HCT116 (cell line): ENCODE data around the gene NAA40. TPM values are rescaled to one million over a fixed set of nuclear protein-coding genes. Genes with fewer than 3 reads are reported as not detected.

ENCODE experiments used
- ATAC-seq: fragments of 200-7000 bp; cut with Tn5 transposase; 2 replicates; pipeline ENCODE4 v1.9.1; 2020; ENCODE audit warnings: mild to moderate bottlenecking, moderate library complexity
- BruUV-seq: library from RNA; stranded (reverse); fragments of 400-500 nt; replicated peaks from 2 replicates; lab custom pipeline; 2021; lab: Mats Ljungman, UMichigan
- CTCF ChIA-PET: fragments of 300-600 bp; sonication (Branson Sonifier 250); formaldehyde crosslinking; loops from one replicate; lab custom pipeline; 2021; ENCODE audit warnings: antibody characterized with exemption; lab: Charles Lee
- POLR2A ChIA-PET: fragments of 300-600, 350-600 bp; sonication (Branson Sonifier 250); formaldehyde crosslinking; loops from one replicate; lab custom pipeline; 2021; ENCODE audit warnings: antibody characterized with exemption; lab: Charles Lee
- RAD21 ChIA-PET, 2 experiments: fragments of 300-600 bp; sonication (Branson Sonifier 250); formaldehyde crosslinking; loops; one replicate each; lab custom pipeline; 2023; ENCODE audit warnings: low total read pairs in 2 of 2; ENCODE audit not compliant: uncharacterized antibody in 2 of 2, unreplicated experiment in 2 of 2, low non-redundant PET in 1 of 2; lab: Charles Lee
- DNase-seq: peaks from one replicate; pipeline ENCODE4 v3.0.0-alpha.2; 2010; ENCODE audit warnings: low read depth, low spot score
- H2AFZ ChIP-seq: fragments of 200-600 bp; shearing (Covaris generic), sonication (generic); 2 replicates; pipeline ENCODE4 v1.6.1; 2017; ENCODE audit warnings: low read depth, mixed run types, mixed read lengths, antibody characterized with exemption, low read length; ENCODE audit not compliant: poor library complexity, severe bottlenecking
- H3K27ac ChIP-seq: 2 replicates; pipeline ENCODE4 v1.5.1; 2012; ENCODE audit warnings: low read depth, low read length
- H3K27me3 ChIP-seq: fragments of 200-600 bp; sonication (generic); 2 replicates; pipeline ENCODE4 v1.6.1; 2016; ENCODE audit warnings: mixed run types, low read length, mixed read lengths; ENCODE audit not compliant: insufficient read depth
- H3K36me3 ChIP-seq, 2 experiments: fragments of 200-500 bp in 1 of 2; fragments of 200-600 bp in 1 of 2; sonication (Bioruptor generic) in 1 of 2; sonication (generic) in 1 of 2; 2 replicates each; pipeline versions ENCODE4 v1.5.1 to v1.6.1; 2014 to 2016; ENCODE audit warnings: low read length in 2 of 2, inconsistent platforms in 1 of 2, mixed read lengths in 1 of 2, mixed run types in 1 of 2; ENCODE audit not compliant: insufficient read depth in 2 of 2, control insufficient read depth in 1 of 2
- H3K4me1 ChIP-seq, 2 experiments: fragments of 200-600 bp in 1 of 2; sonication (generic) in 1 of 2; 2 replicates each; pipeline versions ENCODE4 v1.5.1 to v1.6.1; 2012 to 2017; ENCODE audit warnings: low read length in 2 of 2, inconsistent platforms in 1 of 2, mild to moderate bottlenecking in 1 of 2, mixed read lengths in 1 of 2, mixed run types in 1 of 2, moderate library complexity in 1 of 2; ENCODE audit not compliant: insufficient read depth in 2 of 2, control insufficient read depth in 1 of 2
- H3K4me2 ChIP-seq: fragments of 200-600 bp; sonication (generic); 2 replicates; pipeline ENCODE4 v1.6.1; 2017; ENCODE audit warnings: mixed run types, low read length, mixed read lengths
- H3K4me3 ChIP-seq, 2 experiments: fragments of 200-600 bp in 1 of 2; sonication (generic) in 1 of 2; replicated peaks in 1 of 2; 2 replicates each; pipeline ENCODE4 v1.5.1; 2011 to 2016; ENCODE audit warnings: low read length in 2 of 2, control low read depth in 1 of 2, low read depth in 1 of 2, mild to moderate bottlenecking in 1 of 2, mixed read lengths in 1 of 2, mixed run types in 1 of 2
- H3K79me2 ChIP-seq: fragments of 200-600 bp; sonication (generic); 2 replicates; pipeline ENCODE4 v1.6.1; 2017; ENCODE audit warnings: mild to moderate bottlenecking, mixed run types, low read length, moderate library complexity, mixed read lengths; ENCODE audit not compliant: insufficient read depth
- H3K9ac ChIP-seq: fragments of 200-600 bp; sonication (generic); 2 replicates; pipeline ENCODE4 v1.6.1; 2016; ENCODE audit warnings: low read length, mixed read lengths
- H3K9me2 ChIP-seq: fragments of 200-600 bp; sonication (generic), shearing (Covaris generic); 2 replicates; pipeline ENCODE4 v1.6.1; 2017; ENCODE audit warnings: mixed run types, mild to moderate bottlenecking, moderate library complexity; ENCODE audit not compliant: insufficient read depth
- H3K9me3 ChIP-seq, 2 experiments: fragments of 200-500 bp in 1 of 2; fragments of 200-600 bp in 1 of 2; sonication (Bioruptor generic) in 1 of 2; sonication (generic) in 1 of 2; 2 replicates each; pipeline ENCODE4 v1.6.1; 2014 to 2017; ENCODE audit warnings: low read length in 2 of 2, mixed read lengths in 2 of 2, inconsistent platforms in 1 of 2, low read depth in 1 of 2, mild to moderate bottlenecking in 1 of 2, mixed run types in 1 of 2, moderate library complexity in 1 of 2; ENCODE audit not compliant: control insufficient read depth in 1 of 2, insufficient read depth in 1 of 2
- H4K20me1 ChIP-seq: fragments of 200-600 bp; sonication (generic), shearing (Covaris generic); 2 replicates; pipeline ENCODE4 v1.6.1; 2017; ENCODE audit warnings: mixed run types, mild to moderate bottlenecking, moderate library complexity; ENCODE audit not compliant: insufficient read depth
- CBX3 ChIP-seq: IDR thresholded peaks from 2 replicates; pipeline ENCODE4 v1.6.1; 2012; ENCODE audit warnings: low read depth
- CEBPB ChIP-seq: IDR thresholded peaks from 2 replicates; pipeline ENCODE4 v1.6.1; 2012; ENCODE audit warnings: low read depth
- FOSL1 ChIP-seq: IDR thresholded peaks from 2 replicates; pipeline ENCODE4 v1.6.1; 2012; ENCODE audit warnings: low read depth
- POLR2AphosphoS5 ChIP-seq: IDR thresholded peaks from 2 replicates; pipeline ENCODE4 v1.6.1; 2011; ENCODE audit warnings: mild to moderate bottlenecking, low read depth, low read length, moderate library complexity
- YY1 ChIP-seq: IDR thresholded peaks from 2 replicates; pipeline ENCODE4 v1.6.1; 2011; ENCODE audit warnings: low read length, low read depth, moderate library complexity, mild to moderate bottlenecking; ENCODE audit not compliant: insufficient replicate concordance; ENCODE audit errors: extremely low read depth
- ZNF274 ChIP-seq: fragments of 200-500 bp; sonication (Bioruptor generic); IDR thresholded peaks from 2 replicates; pipeline ENCODE4 v1.6.1; 2014; ENCODE audit warnings: mild to moderate bottlenecking, low read depth, low read length, inconsistent platforms
- intact Hi-C: fragments of 100-400 bp; cut with micrococcal nuclease; formaldehyde crosslinking; loops from 2 replicates; pipeline ENCODE4 v1.10.0; 2022
- total RNA-seq: library from RNA; stranded (reverse); gene quantifications from one replicate; pipeline ENCODE4 v1.2.1, GENCODE V29; 2021; ENCODE audit not compliant: unreplicated experiment
- TF ChIP-seq, protein P1 (sequence below): IDR thresholded peaks from 2 replicates; pipeline ENCODE4 v1.6.1; 2012
- TF ChIP-seq, protein P2 (sequence below): IDR thresholded peaks from 2 replicates; pipeline ENCODE4 v1.6.1; 2012; ENCODE audit warnings: low read depth

The NAA40 gene
- total RNA-seq, 1 experiment from 2014 or later: 25.3 TPM

- H3K4me3 ChIP-seq: no peak overlapping the region
- POLR2A ChIA-PET: no interaction called here
- H3K27me3 ChIP-seq: no peaks in the 10 kb centered on the region
- H3K9ac ChIP-seq: no peak overlapping the region
- no peak overlapping the region; the same call in 1 of the 2 replicates for H3K27ac ChIP-seq
- no peaks in the 10 kb centered on the region for H3K79me2 ChIP-seq
- RAD21 ChIA-PET: no interaction called here
- H3K4me1 ChIP-seq: peaks cover 25 to 41% of the 10 kb centered on the region in 2 experiments
- no peak overlapping the region; the same call in 1 of the 2 replicates for H3K4me2 ChIP-seq
- BruUV-seq: no TSS peak
- H3K9me3 ChIP-seq: no peaks in the 10 kb centered on the region
- ATAC-seq (no peak), DNase-seq (no peak)
- intact Hi-C loops: no loop called here
- H3K9me2 ChIP-seq: no peaks in the 10 kb centered on the region
- CTCF ChIA-PET: interaction anchor here (1.4 kb wide), 1 partner anchor 31 kb away, joined by 4 read pairs; no protein-coding TSS in a partner anchor
- H2AFZ ChIP-seq: no peak overlapping the region
- TF ChIP-seq YY1 (no peak), ZNF274 (no peak), FOSL1 (no peak), CBX3 (no peak), POLR2AphosphoS5 (no peak), CEBPB (no peak)
- TF ChIP-seq, protein P1, sequence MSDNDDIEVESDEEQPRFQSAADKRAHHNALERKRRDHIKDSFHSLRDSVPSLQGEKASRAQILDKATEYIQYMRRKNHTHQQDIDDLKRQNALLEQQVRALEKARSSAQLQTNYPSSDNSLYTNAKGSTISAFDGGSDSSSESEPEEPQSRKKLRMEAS: no peak
- TF ChIP-seq, protein P2, sequence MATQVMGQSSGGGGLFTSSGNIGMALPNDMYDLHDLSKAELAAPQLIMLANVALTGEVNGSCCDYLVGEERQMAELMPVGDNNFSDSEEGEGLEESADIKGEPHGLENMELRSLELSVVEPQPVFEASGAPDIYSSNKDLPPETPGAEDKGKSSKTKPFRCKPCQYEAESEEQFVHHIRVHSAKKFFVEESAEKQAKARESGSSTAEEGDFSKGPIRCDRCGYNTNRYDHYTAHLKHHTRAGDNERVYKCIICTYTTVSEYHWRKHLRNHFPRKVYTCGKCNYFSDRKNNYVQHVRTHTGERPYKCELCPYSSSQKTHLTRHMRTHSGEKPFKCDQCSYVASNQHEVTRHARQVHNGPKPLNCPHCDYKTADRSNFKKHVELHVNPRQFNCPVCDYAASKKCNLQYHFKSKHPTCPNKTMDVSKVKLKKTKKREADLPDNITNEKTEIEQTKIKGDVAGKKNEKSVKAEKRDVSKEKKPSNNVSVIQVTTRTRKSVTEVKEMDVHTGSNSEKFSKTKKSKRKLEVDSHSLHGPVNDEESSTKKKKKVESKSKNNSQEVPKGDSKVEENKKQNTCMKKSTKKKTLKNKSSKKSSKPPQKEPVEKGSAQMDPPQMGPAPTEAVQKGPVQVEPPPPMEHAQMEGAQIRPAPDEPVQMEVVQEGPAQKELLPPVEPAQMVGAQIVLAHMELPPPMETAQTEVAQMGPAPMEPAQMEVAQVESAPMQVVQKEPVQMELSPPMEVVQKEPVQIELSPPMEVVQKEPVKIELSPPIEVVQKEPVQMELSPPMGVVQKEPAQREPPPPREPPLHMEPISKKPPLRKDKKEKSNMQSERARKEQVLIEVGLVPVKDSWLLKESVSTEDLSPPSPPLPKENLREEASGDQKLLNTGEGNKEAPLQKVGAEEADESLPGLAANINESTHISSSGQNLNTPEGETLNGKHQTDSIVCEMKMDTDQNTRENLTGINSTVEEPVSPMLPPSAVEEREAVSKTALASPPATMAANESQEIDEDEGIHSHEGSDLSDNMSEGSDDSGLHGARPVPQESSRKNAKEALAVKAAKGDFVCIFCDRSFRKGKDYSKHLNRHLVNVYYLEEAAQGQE: no peak
- TF ChIP-seq, all 23 proteins: peak for 0
- Histone ChIP-seq H3K36me3 (no peaks in the 10 kb centered on the region; a peak in 1 of 4 replicates), H4K20me1 (no peaks in the 10 kb centered on the region)
Observed at GRCh38 chr11:63914896-63915691, 23.7 kb upstream of the NAA40 start.
